ENCODE data around the gene ZNF518A.
"Not testable (repeated sequence)": the region's sequence is repeated elsewhere in the genome, so short reads cannot be mapped to it uniquely, and the experiment has no call there.

ZNF518A gene

DNA sequence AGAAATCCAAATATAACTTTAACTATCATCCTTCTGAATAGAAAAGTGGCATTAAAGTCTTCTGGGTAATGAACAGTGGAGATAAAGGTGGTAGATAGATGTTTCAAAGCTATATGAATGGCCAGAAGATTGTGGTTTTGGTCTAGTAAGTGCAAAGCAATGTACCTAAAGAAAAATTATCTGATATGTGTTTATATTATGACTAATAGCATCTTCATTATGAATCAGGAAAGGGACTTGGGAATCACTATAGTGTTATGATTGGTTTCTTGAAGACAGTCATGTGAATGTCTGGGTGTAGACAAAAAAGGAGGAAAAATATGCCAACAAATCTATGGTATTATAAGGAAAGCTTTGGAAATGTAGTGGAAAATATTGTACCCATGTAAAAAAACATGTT is 3.0 kb downstream of the ZNF518A start:
- DNase-seq (ENCODE audit: low read depth) = no peak

DNA sequence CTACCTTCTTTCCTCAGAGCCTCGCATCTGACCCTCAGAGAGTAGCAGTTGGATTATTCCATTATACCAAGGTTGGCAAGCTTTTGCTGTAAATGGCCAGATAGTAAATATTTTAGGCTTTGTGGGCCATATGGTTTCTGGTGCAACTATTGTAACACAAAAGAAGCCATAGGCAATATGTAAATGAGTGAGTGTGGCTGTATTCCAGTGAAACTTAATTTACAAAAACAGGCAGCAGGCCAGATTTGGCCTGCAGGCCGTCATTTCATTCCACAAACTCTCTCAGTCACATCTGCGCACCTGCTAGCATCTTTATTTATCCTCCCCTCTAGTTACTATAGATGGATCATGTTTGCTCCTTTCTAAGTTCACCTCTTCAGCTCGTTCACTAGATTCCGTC is 6.7 kb downstream of the ZNF518A start:
- no peak for DNase-seq (ENCODE audit: low read depth)

DNA sequence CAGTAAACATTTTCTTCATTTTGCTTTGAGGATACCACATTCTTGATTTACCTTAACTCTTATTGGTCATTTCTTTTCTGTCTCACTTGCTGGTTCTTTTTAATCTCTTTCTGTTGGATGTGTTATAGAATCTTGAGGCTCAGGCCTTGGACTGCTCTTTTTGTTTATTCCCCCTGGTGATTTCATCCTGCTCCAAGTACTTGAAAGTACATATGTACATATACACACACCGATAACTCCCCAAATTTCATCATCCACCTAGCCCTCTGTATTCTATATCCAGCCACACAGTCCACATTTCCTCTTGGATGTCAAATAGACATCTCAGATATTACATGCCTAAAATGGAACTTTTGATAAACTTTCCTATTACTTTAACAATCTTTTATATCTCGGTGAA is 7.5 kb downstream of the ZNF518A start:
- DNase-seq (ENCODE audit: low read depth) = no peak

DNA sequence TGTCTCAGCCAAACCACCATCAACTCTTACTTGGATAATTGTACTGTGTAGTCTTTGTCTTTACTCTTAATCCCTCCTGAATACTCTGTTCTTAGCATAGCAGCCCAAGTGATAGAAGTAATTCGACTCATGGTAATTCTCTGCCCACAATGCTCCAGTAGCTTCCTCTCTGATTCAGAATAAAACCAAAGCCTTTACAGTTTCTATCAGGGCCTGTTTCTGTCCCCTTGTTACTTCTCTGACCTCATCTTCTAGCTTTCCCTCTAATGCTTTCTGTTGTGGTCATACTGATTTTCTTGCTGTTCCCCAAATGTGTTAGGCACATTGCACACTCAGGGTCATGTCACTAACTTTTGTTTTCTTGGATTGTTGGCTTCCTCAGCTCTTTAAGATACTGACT is 8.0 kb downstream of the ZNF518A start:
- DNase-seq (ENCODE audit: low read depth) = no peak

DNA sequence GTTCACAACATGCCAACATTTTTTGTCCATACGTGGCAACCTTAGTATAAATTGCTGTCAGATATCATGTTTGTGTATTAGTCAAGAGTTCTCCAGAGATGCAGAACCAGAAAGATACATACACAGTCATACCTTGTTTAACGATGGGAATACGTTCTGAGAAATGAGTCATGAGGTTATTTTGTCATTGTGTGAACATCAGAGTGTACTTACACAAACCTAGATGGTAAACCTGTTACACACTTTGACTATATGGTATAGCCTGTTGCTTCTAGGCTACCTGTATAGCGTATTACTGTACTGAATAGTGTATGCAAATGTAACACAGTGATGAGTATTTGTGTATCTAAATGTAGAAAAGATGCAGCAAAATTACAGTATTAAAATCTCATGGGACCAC is 22.3 kb downstream of the ZNF518A start:
- DNase-seq (ENCODE audit: low read depth) = no peak

DNA sequence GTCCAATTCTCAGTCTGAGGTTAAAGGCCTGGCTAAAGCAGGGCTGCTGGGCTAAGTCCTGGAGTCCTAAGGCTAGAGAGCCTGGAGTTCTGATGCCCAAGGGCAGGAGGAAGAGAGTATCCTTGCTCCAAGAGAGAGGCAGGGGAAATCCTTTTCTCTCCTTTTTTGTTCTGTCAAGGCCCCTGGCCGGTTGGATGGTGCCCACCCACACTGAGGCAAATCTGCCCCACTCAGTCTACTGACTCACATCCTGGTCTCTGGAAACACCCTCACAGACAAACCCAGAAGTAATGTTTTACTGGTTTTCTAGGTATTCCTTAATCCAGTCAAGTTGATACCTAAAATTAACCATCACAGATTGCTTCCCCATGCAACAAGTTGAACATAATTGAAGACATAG is 23.0 kb downstream of the ZNF518A start:
- no peak for DNase-seq (ENCODE audit: low read depth)

DNA sequence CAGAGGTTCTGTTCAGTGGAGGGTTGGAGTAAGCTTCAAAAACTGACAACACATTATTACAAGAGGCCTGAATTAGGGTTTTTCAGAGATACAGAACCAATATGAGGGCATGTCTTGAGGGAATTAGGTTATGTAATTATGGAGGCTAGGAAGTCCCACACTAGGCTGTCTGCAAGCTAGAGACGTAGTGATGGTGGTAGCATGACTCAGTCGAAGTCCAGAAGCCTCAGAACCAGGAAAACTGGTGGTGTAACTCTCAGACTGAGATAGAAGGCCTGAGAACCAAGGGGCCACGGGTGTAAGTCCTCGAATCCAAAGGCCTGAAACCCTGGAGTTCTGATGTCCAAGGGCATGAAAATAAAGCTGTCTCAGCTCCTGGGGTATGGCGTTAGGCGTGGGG is 35.6 kb downstream of the ZNF518A start:
- DNase-seq (ENCODE audit: low read depth) = no peak

DNA sequence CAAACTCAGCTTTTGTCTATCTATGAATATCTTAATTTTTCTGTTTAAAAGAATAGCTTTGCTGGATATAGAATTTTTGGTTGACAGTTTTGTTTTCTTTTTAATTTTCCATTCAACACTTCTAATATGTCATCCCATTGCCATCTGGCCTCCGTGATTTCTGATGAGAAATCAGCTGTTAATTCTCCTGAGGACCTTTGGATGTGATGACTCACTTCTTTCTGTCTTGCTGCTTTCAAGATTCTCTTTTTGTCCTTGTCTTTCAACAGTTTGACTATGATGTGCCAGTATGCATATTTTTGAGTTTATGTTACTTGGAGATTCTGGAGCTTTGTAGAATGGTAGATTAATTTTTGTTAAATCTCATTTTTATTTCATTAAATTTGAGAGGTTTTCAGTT is 38.4 kb downstream of the ZNF518A start:
- no peak for DNase-seq (ENCODE audit: low read depth)

DNA sequence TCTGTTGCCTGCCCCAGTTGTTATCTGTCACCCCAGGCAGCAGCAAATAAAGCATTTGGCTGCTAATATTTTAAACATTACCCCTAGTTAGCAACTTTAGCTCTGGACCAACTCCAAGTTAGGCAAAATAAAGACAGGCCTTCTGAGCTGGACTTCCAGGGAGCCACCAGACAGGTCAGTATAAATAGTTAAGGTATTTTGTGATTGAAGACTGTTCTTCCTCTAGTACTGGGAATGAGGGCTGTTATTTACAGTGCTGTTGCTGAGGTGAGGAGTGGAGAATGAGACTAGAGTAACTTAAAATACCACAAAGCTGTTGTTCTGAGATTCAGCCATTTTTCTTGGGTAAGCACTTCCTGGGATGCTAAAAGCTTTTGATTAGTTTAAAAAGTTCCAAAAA is 40.1 kb downstream of the ZNF518A start:
- DNase-seq (ENCODE audit: low read depth) = no peak

DNA sequence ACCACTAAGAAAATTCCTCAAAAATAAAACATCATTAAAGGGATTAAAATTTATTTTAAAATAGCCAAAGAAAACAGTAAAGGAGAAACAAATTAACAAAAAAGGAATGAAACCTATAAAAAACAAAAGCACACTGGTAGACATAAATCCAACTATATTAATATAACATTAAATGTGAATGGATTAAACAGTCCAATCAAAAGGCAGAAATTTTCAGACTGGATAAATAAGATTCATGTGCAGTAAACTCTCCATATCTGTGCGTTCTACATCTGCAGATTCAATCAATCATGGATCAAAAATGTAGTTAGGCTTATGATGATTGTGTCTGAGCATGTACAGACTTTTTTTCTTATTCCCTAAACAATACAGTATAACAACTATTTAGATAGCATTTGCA is 42.6 kb downstream of the ZNF518A start:
- no peak for DNase-seq (ENCODE audit: low read depth)

DNA sequence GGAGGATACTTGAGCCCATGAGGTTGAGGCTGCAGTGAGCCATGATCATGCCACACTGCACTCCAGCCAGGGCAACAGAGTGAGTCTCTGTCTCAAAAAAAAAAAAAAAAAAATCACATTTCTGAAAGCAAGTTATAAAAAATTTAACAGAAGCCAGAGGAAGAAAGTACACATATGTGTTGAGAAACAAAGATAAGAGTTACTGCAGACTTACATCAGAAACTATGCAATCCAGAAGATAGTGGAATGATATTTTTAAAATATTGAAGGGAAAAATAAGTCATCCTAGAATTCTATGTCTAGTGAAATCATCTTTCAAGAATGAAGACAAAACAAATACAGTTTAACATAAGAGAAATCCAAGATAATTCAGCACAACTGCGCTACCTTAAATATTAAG is 46.9 kb downstream of the ZNF518A start:
- DNase-seq (ENCODE audit: low read depth) = no peak

DNA sequence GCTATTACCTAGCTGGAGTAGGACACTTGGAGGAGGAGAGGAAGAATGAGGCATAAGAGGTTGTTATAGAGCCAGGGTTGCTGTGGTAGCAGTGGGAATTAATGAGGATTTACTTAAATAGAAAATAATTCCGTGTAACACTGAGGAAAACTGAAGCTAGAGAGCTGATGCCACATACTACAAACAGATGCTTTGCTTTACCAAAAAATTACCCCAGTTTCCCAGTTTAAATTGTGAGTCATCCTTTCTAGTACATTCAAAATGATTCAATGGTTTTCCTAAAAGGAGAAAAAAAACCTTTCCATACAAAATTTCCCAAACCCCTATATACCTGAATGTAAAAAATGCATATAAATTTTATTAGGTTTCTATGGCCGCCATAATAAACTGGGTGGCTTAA is 58.3 kb downstream of the ZNF518A start:
- no peak for DNase-seq (ENCODE audit: low read depth)

DNA sequence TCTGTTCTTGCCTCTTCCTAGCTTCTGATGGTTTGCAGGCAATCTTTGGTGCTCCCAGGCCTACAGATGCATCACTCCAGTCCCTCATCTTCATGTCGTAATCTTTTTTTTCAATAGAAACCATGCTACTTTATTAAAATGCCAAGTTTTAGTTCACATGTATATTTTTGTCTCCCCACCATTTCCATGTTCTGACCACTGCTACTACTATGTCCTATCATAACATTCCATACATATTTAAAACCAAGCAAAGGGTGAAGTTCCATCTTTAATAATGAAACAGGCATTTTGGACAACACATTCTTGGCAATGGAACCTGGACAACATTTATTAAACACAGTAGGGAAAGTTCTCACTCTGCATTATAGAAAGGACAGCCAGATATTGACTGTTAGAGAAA is 58.8 kb downstream of the ZNF518A start:
- no peak for DNase-seq (ENCODE audit: low read depth)

DNA sequence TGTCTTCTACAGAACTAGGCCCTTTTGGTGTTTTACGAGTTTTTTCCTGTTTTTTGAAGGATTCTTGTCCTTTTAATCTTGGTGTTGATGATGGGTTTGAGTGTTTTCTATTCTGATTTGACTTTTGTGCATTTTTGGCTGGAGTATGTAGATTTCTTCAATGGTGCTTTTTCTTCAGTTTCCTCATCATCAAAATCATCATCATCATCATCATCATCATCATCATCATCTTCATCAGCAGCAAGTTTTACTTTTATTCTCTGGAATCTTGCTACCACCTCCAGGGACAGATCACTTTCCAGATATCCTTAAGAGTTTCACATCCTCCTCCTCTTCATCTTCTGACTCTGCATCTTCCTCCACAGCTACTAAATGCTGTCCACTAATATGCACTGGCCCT is 59.4 kb downstream of the ZNF518A start:
- not testable (repeated sequence) for DNase-seq (ENCODE audit: low read depth)

DNA sequence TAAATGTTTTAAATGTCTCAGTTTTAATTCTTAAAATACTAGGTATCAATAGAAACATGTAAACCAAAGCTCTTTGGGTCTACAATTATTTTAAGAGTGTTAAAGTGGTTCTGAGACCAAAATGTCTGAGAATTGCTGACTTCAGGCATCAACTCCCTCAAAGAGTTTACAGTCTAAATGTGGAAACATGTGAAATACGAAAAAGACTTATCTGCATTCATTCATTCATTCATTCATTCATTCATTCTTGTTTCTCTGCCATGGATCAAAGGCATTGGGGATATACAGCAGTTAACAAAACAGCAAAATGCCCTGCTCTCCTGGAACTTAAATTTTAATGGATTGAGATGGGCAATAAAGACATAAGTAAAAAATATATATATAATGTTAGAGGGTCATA is 71.4 kb downstream of the ZNF518A start:
- no peak for DNase-seq (ENCODE audit: low read depth)

DNA sequence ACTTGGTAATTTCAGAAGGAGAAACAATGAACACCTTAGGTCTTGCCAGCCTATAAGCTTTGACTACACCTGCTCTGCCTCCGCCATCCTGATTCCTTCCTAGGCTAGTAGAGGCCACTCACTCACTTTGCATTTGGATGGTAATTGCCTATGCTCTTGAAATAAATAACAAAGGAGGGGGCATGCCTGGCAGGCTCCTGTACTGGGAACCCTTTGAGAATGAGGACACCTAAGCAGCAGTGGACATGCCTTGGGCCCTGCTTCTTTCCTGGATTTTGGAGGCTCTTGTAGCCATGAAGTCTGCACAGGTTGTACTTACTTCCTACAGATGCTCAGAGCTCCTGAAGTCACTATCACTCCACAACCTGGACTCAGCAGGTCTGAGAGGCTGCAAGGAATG is 75.5 kb downstream of the ZNF518A start:
- no peak for DNase-seq (ENCODE audit: low read depth)

DNA sequence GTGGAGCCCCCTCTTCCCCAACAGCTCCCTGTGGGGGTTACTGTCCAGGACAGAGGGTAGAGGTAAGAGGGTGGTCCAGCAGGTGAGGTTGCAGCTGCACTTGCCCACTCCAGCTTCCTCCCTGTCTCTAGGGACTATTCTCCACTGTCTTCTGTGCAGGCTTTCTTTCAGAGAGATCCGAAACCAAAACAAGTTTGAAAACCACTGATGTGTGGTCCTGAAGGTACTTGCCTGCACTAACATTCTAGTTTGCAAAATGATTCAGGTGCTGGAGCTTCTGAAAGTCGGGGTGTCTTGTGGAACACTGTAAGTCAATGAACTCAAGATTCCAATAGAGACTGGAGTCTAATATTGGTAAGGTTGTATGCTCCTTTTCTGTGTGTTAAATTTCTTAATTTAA is 78.2 kb downstream of the ZNF518A start:
- no peak for DNase-seq (ENCODE audit: low read depth)

DNA sequence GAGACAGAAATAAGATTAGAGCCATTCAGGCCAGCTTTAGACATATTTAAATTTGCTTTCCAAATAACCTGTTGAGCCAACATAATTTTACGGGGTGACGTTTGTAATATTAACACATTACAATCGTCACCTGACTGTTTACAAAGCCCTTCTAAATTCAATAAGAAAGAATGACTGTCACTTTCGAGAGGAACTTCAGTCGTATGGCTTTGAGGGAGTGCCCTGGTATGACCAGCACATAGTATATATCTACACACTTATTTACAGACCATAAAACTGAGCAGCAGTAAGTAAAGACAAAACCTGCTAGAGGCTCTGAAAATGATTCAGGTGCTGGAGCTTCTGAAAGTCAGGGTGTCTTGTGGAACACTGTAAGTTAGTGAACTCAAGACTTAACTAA is 78.8 kb downstream of the ZNF518A start:
- DNase-seq (ENCODE audit: low read depth) = no peak

DNA sequence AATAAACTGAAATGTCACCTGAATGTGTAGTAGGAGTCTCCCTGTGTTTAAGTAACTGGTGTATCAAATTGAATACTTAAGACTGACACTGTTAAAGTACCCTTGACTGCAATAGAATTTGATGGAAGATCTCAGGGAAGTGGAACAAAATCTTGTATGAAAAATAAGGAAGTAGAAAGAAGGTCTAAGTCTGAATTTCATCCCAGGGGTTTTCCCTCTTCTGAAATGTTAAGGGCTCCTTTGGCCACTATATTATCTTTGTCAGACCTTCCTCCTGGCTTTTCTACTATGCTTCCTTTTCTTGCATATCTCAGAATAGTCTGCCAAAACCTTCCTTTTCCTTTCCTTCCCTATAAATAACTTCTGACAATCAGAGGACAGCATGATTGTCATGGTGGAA is 81.7 kb downstream of the ZNF518A start:
- no peak for DNase-seq (ENCODE audit: low read depth)

DNA sequence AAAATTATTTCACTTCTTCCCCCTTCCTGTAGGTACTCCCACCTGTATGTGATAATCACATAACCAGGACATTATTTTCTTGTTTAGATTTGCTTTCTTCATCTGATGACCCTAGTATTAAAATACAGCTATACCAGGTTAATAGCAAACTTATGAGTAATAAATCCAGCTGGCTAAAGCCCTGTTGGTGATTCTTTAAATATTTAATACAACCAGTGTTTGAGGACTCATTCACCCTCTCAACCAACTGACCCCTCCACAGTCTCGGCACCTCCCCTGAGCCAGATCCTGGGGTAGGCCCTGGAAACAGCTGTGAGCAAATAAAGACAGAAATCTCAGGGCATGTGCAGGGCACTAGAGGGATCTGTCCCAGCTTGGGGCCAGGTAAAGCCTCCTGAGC is 82.8 kb downstream of the ZNF518A start:
- no peak for DNase-seq (ENCODE audit: low read depth)
